AG10803 (cell line): ENCODE data around the gene KRTAP27-1.

ENCODE experiments used
- DNase-seq: peaks from one replicate; pipeline ENCODE4 v3.0.0; 2010; ENCODE audit warnings: low read depth
- H3K4me3 ChIP-seq: 2 replicates; pipeline ENCODE4 v1.5.1; 2011; ENCODE audit warnings: mild to moderate bottlenecking, low read length, control low read depth
- CTCF ChIP-seq: conservative IDR thresholded peaks from 2 replicates; pipeline ENCODE4 v1.5.1; 2011; ENCODE audit warnings: mild to moderate bottlenecking, low read length, control low read depth, inconsistent platforms

The KRTAP27-1 gene

DNA sequence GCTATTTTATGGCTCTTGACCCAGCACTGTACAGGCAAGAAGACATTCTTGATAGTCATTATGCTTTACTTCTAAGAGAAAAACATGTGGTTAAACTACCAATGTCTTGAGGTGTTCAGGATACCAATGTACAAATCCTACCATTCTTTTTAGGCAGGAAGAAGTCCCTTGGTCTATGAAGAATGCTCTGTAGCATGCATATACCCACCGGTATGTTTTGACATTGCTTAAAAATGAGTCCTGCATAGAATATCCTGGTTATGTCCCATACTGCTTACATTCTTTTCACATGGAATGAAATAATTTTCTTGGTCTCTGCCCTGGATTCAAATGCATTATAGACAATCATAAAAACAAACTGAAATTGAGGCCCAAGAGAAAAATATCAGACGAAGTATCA, 4.8 kb downstream of the KRTAP27-1 start:
- TF ChIP-seq CTCF = no peak
- no peak for DNase-seq
- H3K4me3 ChIP-seq = no peak overlapping the region

DNA sequence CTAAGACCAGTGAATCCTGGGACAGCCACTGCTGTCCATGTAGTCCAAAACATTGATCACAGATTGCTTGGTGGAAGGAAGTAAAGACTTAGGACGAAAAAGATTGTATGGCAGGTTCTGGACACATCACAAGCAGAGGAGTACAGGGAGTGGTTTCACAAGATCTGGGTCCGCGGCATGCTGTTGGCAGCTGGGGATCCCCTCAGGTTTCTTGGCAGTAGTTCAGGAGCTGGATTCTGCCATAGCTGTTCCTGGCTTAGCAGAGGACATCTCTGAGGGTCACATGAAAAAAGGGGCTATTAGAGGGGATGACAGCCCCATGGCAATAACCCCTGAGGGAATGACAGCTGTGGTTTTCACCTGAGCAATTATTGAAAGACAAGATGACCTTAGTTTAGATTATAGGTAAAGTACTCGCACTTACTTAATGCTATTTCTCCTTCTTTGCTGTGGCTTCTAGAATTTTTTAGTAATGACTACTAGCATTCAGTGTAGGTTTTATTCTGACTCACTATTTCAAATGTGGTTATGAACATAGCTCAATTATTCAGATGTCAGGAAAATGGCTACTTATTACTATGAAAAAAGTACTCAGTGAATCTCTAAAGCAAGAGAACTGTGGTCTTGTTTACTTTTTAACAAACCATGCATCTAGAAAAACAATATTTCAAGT, 8.2 kb downstream of the KRTAP27-1 start:
- no peak overlapping the region for H3K4me3 ChIP-seq
- TF ChIP-seq CTCF = no peak
- DNase-seq = no peak

DNA sequence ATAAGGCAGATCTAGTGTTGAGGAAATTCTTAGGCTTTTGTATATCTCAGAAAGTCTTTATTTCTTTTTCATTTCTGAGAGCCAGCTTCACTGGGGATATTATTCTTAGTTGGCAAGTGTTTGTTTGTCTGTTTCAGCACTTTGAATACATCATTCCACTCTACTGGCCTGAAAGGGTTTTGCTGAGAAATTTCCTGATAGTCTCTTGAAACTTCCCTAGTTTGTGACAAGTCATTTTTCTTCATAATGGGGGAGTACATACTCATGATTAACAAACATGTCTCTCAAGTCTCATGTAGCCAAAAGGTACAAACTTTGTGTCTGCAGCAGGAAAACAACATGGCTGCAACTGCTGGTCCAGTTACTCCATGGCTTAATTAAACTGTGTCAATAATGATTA, 11.1 kb downstream of the KRTAP27-1 start:
- no peak overlapping the region for H3K4me3 ChIP-seq
- no peak for TF ChIP-seq CTCF
- no peak for DNase-seq

DNA sequence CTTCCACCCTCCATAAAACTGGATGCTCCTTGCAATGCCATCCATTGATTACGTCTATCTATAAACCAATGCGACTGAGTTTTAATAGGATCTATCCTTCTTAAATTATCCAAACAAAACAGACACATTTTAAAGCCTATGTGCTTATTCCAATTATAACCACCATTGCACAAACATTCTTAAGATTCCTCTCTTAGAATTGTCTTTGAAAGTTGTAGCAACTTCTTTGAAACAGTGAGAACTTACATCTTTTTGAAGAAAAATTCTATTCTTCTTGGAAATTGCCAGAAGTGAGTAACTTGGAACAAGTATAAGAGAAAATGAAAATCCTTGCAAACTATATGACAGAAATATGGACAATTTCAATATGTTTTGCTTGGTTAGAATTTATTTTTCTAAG, 17.3 kb downstream of the KRTAP27-1 start, which contains the start of gene KRTAP26-1:
Gene KRTAP26-1 (minus strand): TSS at position 101 of the 400 bp plus-strand sequence. CDS start 280 bp downstream, outside the sequence.
- DNase-seq = no peak
- TF ChIP-seq CTCF = no peak
- H3K4me3 ChIP-seq = no peak within 1 kb of the TSS

- no peak for TF ChIP-seq CTCF
Observed at GRCh38 chr21:30315701-30316100, 21.8 kb downstream of the KRTAP27-1 start.

GRCh38 chr21:30306884-30307283, 30.6 kb downstream of the KRTAP27-1 start:
- TF ChIP-seq CTCF = no peak
- DNase-seq = no peak

More at GRCh38 chr21:30315701-30316100, 21.8 kb downstream of the KRTAP27-1 start:
- no peak for DNase-seq
- no peak overlapping the region for H3K4me3 ChIP-seq

DNA sequence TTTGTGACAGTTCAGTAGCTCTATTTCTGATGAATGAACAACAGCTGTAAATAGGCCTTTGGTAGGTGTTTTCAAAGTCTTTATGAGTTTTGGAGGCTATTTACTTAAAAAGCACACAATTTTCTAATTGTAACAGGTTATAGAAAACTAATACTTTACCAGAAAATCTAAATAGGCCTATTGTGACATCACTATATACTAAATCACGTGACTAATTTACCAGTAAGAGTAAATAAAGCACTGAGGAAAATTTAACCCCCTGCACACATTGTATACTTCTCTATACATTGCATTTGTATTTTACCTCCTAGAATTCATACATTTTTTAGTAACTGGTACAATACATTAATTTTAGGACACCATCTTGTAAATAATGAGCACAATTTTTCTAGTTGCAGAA, 32.4 kb downstream of the KRTAP27-1 start:
- DNase-seq = no peak
- no peak overlapping the region for H3K4me3 ChIP-seq
- no peak for TF ChIP-seq CTCF

More at GRCh38 chr21:30306884-30307283, 30.6 kb downstream of the KRTAP27-1 start:
- H3K4me3 ChIP-seq = no peak overlapping the region
